HL-60 (cell line): ENCODE data around the gene SUPT3H.

Experiments used
- DNase-seq, 2 experiments: peaks; one replicate each; pipeline ENCODE4 v3.0.0-alpha.2; 2010 to 2020; ENCODE audit warnings: low read depth in 1 of 2, low spot score in 1 of 2
- H3K27ac ChIP-seq: fragments of 250-450 bp; sonication (Bioruptor Pico); replicated peaks from 2 replicates; pipeline ENCODE4 v1.5.1; 2020; ENCODE audit warnings: mild to moderate bottlenecking, moderate library complexity
- H3K27me3 ChIP-seq: fragments of 250-450 bp; sonication (Bioruptor Pico); 2 replicates; pipeline ENCODE4 v1.5.1; 2021; ENCODE audit warnings: mild to moderate bottlenecking, moderate library complexity; ENCODE audit not compliant: insufficient read depth, poor library complexity, severe bottlenecking
- H3K4me3 ChIP-seq: replicated peaks from 2 replicates; pipeline ENCODE4 v1.5.1; 2011; ENCODE audit warnings: mild to moderate bottlenecking, control low read depth, low read length; ENCODE audit not compliant: insufficient read depth
- GABPA ChIP-seq: IDR thresholded peaks from 2 replicates; pipeline ENCODE4 v1.6.1; 2012; ENCODE audit warnings: low read depth
- POLR2AphosphoS5 ChIP-seq: IDR thresholded peaks from 2 replicates; pipeline ENCODE4 v1.6.1; 2012; ENCODE audit warnings: low read depth
- SPI1 ChIP-seq: IDR thresholded peaks from 2 replicates; pipeline ENCODE4 v1.6.1; 2012; ENCODE audit warnings: low read depth, mild to moderate bottlenecking, borderline replicate concordance
- TF ChIP-seq, protein P1 (sequence below): IDR thresholded peaks from one replicate; pipeline ENCODE4 v1.5.1; 2011; ENCODE audit warnings: low read length, control low read depth, inconsistent platforms; ENCODE audit not compliant: insufficient read depth
- TF ChIP-seq, protein P2 (sequence below): IDR thresholded peaks from 2 replicates; pipeline ENCODE4 v1.6.1; 2012; ENCODE audit warnings: low read depth; ENCODE audit not compliant: insufficient replicate concordance

SUPT3H gene

DNA sequence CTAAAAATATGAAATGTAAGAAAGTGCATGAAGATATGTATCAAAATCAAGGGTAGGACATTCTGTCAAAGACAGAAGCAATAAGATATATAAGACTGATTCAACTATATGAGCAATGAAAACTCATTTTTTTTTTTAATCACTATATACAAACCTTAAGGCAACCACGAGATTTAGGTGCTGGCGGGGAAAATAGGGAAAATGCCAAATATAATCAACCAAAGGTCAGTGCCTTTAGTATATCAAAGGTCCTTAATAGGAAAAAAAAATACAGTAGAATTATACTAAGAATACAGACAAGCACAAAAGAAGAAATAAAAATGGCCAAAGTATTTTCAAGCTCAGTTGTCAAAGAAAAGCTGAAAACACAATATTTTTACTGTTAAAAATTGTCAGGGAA lies 24.1 kb downstream of the SUPT3H start:
- Histone ChIP-seq H3K27ac (no peak overlapping the region), H3K27me3 (no peaks in the 10 kb centered on the region), H3K4me3 (no peak overlapping the region)
- no peak for DNase-seq
- TF ChIP-seq, protein P1, sequence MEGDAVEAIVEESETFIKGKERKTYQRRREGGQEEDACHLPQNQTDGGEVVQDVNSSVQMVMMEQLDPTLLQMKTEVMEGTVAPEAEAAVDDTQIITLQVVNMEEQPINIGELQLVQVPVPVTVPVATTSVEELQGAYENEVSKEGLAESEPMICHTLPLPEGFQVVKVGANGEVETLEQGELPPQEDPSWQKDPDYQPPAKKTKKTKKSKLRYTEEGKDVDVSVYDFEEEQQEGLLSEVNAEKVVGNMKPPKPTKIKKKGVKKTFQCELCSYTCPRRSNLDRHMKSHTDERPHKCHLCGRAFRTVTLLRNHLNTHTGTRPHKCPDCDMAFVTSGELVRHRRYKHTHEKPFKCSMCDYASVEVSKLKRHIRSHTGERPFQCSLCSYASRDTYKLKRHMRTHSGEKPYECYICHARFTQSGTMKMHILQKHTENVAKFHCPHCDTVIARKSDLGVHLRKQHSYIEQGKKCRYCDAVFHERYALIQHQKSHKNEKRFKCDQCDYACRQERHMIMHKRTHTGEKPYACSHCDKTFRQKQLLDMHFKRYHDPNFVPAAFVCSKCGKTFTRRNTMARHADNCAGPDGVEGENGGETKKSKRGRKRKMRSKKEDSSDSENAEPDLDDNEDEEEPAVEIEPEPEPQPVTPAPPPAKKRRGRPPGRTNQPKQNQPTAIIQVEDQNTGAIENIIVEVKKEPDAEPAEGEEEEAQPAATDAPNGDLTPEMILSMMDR, result no peak
- TF ChIP-seq POLR2AphosphoS5, result no peak
- TF ChIP-seq, protein P2, sequence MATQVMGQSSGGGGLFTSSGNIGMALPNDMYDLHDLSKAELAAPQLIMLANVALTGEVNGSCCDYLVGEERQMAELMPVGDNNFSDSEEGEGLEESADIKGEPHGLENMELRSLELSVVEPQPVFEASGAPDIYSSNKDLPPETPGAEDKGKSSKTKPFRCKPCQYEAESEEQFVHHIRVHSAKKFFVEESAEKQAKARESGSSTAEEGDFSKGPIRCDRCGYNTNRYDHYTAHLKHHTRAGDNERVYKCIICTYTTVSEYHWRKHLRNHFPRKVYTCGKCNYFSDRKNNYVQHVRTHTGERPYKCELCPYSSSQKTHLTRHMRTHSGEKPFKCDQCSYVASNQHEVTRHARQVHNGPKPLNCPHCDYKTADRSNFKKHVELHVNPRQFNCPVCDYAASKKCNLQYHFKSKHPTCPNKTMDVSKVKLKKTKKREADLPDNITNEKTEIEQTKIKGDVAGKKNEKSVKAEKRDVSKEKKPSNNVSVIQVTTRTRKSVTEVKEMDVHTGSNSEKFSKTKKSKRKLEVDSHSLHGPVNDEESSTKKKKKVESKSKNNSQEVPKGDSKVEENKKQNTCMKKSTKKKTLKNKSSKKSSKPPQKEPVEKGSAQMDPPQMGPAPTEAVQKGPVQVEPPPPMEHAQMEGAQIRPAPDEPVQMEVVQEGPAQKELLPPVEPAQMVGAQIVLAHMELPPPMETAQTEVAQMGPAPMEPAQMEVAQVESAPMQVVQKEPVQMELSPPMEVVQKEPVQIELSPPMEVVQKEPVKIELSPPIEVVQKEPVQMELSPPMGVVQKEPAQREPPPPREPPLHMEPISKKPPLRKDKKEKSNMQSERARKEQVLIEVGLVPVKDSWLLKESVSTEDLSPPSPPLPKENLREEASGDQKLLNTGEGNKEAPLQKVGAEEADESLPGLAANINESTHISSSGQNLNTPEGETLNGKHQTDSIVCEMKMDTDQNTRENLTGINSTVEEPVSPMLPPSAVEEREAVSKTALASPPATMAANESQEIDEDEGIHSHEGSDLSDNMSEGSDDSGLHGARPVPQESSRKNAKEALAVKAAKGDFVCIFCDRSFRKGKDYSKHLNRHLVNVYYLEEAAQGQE, result no peak
- no peak for TF ChIP-seq SPI1
- TF ChIP-seq GABPA, result no peak

DNA sequence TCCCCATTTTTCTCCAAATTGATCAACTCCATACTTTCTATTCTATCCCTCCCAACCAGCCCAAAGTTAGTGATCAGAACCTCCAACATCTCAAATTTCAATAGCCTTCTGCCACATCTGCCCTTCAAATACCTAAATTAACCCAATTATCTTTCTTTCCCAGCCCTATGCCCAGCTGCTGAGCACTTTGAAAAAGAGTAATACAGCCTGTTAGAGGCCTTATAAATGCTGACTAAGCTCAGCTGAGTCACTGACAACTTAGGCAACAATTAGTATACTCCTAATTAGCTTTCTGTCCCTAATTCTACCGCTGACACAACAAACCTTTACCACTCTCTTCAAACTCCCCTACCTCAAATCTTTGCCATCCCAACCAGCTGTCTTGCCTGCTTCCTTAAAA lies 26.1 kb downstream of the SUPT3H start:
- Histone ChIP-seq H3K27ac (no peak overlapping the region), H3K4me3 (no peak overlapping the region), H3K27me3 (no peaks in the 10 kb centered on the region)
- no peak for DNase-seq
- TF ChIP-seq POLR2AphosphoS5 (no peak), SPI1 (no peak), GABPA (no peak)
- TF ChIP-seq, protein P2, result no peak
- TF ChIP-seq, protein P1, result no peak

DNA sequence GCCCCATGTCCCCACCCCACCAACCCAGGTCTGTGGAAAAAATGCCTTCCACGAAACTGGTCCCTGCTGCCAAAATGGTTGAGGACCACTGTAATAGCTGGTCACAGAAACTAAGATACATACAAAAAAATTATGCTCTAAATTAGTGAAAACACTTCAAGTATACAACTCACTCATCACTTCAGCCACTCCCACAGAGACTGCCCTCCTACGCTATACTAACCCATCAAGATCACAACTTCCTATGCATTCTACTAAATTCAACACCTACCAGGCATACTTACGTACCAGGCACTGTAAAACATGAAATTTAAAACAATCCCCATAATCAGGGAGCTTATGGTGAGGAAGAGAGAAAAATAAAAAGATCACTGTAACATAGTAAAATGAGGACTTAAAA lies 26.7 kb downstream of the SUPT3H start:
- TF ChIP-seq, protein P2, result no peak
- TF ChIP-seq GABPA (no peak), POLR2AphosphoS5 (no peak), SPI1 (no peak)
- TF ChIP-seq, protein P1, result no peak
- no peak for DNase-seq

More for the DNA sequence above, 26.7 kb downstream of the SUPT3H start:
- no peak overlapping the region for H3K27ac ChIP-seq
- H3K4me3 ChIP-seq, result no peak overlapping the region
- H3K27me3 ChIP-seq, result no peaks in the 10 kb centered on the region
